Upper lobe of left lung (tissue), 6 donors: ENCODE data around the gene POC1B. TPM values are rescaled to one million over a fixed set of nuclear protein-coding genes. Genes with fewer than 3 reads are reported as not detected.

ENCODE experiments used
- ATAC-seq, 2 donors: fragments of 200-7000 bp; cut with Tn5 transposase; one replicate each; pipeline ENCODE4 v1.9.1; 2022; ENCODE audit warnings: mild to moderate bottlenecking in 2 of 2, moderate library complexity in 2 of 2; ENCODE audit not compliant: low FRiP score in 2 of 2
- DNase-seq, 2 donors: peaks; one replicate each; pipeline ENCODE4 v3.0.0-alpha.2; 2019 to 2020
- H3K27ac ChIP-seq, 4 donors: fragments of 200-600 bp; sonication (generic); one replicate each; pipeline ENCODE4 v1.5.1; 2016 to 2019
- H3K27me3 ChIP-seq, 4 donors: fragments of 200-600 bp; sonication (generic); one replicate each; pipeline ENCODE4 v1.5.1; 2017 to 2019
- H3K36me3 ChIP-seq, 4 donors: fragments of 200-600 bp; sonication (generic); one replicate each; pipeline ENCODE4 v1.5.1; 2016 to 2019
- H3K4me1 ChIP-seq, 4 donors: fragments of 200-600 bp; sonication (generic); one replicate each; pipeline ENCODE4 v1.5.1; 2018 to 2019
- H3K4me3 ChIP-seq, 4 donors: fragments of 200-600 bp; sonication (generic); one replicate each; pipeline ENCODE4 v1.5.1; 2017 to 2019; ENCODE audit warnings: mild to moderate bottlenecking in 2 of 4, moderate library complexity in 1 of 4
- H3K9me3 ChIP-seq, 4 donors: fragments of 200-600 bp; sonication (generic); one replicate each; pipeline ENCODE4 v1.5.1; 2018 to 2019
- CTCF ChIP-seq, 6 experiments: fragments of 450-650 bp in 4 of 6; fragments of 200-600 bp in 2 of 6; sonication (generic) in 2 of 6; IDR thresholded peaks; one replicate each; pipeline ENCODE4 v1.5.1; 2016 to 2019; ENCODE audit warnings: antibody characterized with exemption in 6 of 6
- EP300 ChIP-seq, 4 donors: sonication (generic); formaldehyde crosslinking; IDR thresholded peaks; one replicate each; pipeline ENCODE4 v1.5.1; 2017; ENCODE audit warnings: antibody characterized with exemption in 4 of 4, control low read depth in 2 of 4
- POLR2A ChIP-seq, 4 donors: fragments of 450-650 bp; IDR thresholded peaks; one replicate each; pipeline ENCODE4 v1.5.1; 2016 to 2017; ENCODE audit warnings: antibody characterized with exemption in 4 of 4, mild to moderate bottlenecking in 2 of 4
- POLR2AphosphoS5 ChIP-seq, 2 donors: sonication (generic); formaldehyde crosslinking; IDR thresholded peaks; one replicate each; pipeline ENCODE4 v1.5.1; 2017; ENCODE audit warnings: antibody characterized with exemption in 2 of 2
- WGBS, 2 donors: methylation state at CpG; one replicate each; pipeline ENCODE4 v1.1.5; 2017 to 2018; 5-methylcytosine and 5-hydroxymethylcytosine counted together
- total RNA-seq, 6 donors: library from RNA; depleted of rRNA in 4 of 6; stranded (reverse); fragments of >200 nt in 4 of 6; gene quantifications; one replicate each; pipeline versions ENCODE4 v1.1.0 to v1.2.1, GENCODE V29; 2016 to 2021
- donor health status: DM: no; HTN: no; CAD: no; lungs with moderate emphysema.
- donor health status: DM: no; HTN: yes; CAD: no; lungs with severe emphysema.

Gene POC1B
- total RNA-seq, 6 donors from 2014 or later: 13.9 to 34.4 (median 21.0) TPM

DNA sequence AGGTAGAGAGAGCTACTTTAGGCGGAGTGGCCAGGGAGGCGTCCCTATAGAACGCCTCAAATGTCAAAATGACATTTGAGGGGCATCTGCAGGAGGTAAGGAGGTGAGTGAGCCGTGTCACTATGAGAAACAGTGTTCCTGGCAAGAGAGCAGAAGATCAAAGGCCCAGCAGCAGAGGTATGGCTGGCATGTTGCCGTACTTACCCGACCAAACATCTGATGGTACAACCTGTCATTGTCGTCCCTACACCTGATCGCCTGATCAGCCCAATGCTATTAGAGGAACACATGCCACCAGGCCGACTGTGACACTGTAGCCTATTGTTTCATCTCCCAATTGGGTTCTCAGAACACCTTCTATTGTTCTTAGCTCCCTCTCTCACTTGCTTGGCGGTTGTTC, 33.9 kb upstream of the POC1B start:
- no peak for TF ChIP-seq POLR2A (IDR thresholded peaks at IDR 0.05)
- no peak for TF ChIP-seq POLR2AphosphoS5 (IDR thresholded peaks at IDR 0.05)
- no peak for TF ChIP-seq CTCF (IDR thresholded peaks at IDR 0.05)
- TF ChIP-seq EP300 (IDR thresholded peaks at IDR 0.05): no peak
- Histone ChIP-seq H3K36me3 (no peaks in the 10 kb centered on the region), H3K4me1 (no peaks in the 10 kb centered on the region), H3K4me3 (no peak overlapping the region), H3K27ac (no peak overlapping the region), H3K9me3 (no peaks in the 10 kb centered on the region), H3K27me3 (no peaks in the 10 kb centered on the region)
- DNase-seq (no peak), ATAC-seq (no peak)
- WGBS, 2 donors: 91 to 94% methylated on average over 10 of the region's 10 CpGs

DNA sequence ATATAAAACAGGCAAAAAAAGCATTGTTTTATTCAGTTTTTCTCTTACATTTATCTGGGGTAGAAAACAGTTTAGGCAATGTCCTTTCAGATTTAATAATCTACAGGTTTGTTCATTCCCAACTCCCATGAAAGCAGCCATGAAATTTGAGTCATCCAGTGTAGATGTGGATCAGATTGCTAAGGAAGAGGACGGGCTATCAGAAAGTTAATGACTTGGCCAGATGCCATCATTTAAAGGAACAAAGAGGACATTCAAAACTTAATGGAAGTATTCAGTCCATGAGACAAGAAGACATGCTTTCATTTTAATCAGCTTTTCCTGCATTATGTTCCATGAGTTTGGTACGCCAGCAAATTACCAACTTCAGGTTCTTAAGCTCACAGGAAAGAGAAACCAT, 31.1 kb upstream of the POC1B start:
- no peaks in the 10 kb centered on the region for H3K4me1 ChIP-seq
- ATAC-seq: no peak
- H3K9me3 ChIP-seq: no peaks in the 10 kb centered on the region
- TF ChIP-seq CTCF (IDR thresholded peaks at IDR 0.05) (no peak), POLR2AphosphoS5 (IDR thresholded peaks at IDR 0.05) (no peak), POLR2A (IDR thresholded peaks at IDR 0.05) (no peak), EP300 (IDR thresholded peaks at IDR 0.05) (no peak)
- H3K27me3 ChIP-seq: no peaks in the 10 kb centered on the region
- no peaks in the 10 kb centered on the region for H3K36me3 ChIP-seq
- H3K4me3 ChIP-seq: no peak overlapping the region
- H3K27ac ChIP-seq: no peak overlapping the region
- DNase-seq: no peak
- 63 to 76% methylated on average over 2 of the region's 2 CpGs for WGBS, 2 donors

DNA sequence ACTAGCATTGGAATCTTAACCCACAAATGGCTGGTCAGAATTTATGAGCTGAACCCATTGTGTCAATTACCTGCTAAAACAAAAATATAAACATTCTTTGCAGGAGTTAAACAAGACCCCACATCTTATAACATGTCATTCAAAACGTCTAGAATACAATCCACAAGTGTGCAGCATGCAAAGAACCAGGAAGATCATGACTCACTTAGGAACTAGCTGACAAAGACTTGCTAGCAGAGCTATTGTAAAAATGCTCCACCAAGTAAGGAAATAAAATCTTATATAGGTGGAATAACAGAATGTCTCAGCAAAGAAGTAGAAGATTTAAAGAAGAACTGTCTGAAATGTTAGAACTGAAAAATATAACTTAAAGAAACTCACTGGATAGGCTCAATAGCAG, 26.5 kb upstream of the POC1B start:
- ATAC-seq: no peak
- Histone ChIP-seq H3K27me3 (no peaks in the 10 kb centered on the region), H3K27ac (no peak overlapping the region), H3K9me3 (no peaks in the 10 kb centered on the region), H3K4me1 (no peaks in the 10 kb centered on the region), H3K36me3 (no peaks in the 10 kb centered on the region), H3K4me3 (no peak overlapping the region)
- TF ChIP-seq CTCF (IDR thresholded peaks at IDR 0.05): no peak
- TF ChIP-seq EP300 (IDR thresholded peaks at IDR 0.05): no peak
- TF ChIP-seq POLR2A (IDR thresholded peaks at IDR 0.05): no peak
- TF ChIP-seq POLR2AphosphoS5 (IDR thresholded peaks at IDR 0.05): no peak
- DNase-seq: no peak
- 21 to 44% methylated on average over 1 of the region's 1 CpG for WGBS, 2 donors

GRCh38 chr12:89551747-89552146, 25.9 kb upstream of the POC1B start:
- no peak for TF ChIP-seq EP300 (IDR thresholded peaks at IDR 0.05)
- no peak for TF ChIP-seq POLR2AphosphoS5 (IDR thresholded peaks at IDR 0.05)
- TF ChIP-seq CTCF (IDR thresholded peaks at IDR 0.05): no peak
- TF ChIP-seq POLR2A (IDR thresholded peaks at IDR 0.05): no peak
- DNase-seq (no peak), ATAC-seq (no peak)
- peaks cover 0 to 4% (median 0%) of the 10 kb centered on the region in 4 donors for H3K4me1 ChIP-seq
- WGBS, 2 donors: 93 to 95% methylated on average over 2 of the region's 2 CpGs
- no peak overlapping the region for H3K27ac ChIP-seq
- H3K9me3 ChIP-seq: no peaks in the 10 kb centered on the region
- H3K36me3 ChIP-seq: no peaks in the 10 kb centered on the region
- no peak overlapping the region for H3K4me3 ChIP-seq
- H3K27me3 ChIP-seq: no peaks in the 10 kb centered on the region

GRCh38 chr12:89547101-89547500, 21.3 kb upstream of the POC1B start:
- ATAC-seq: no peak
- DNase-seq: no peak
- Histone ChIP-seq H3K36me3 (no peaks in the 10 kb centered on the region), H3K27me3 (no peaks in the 10 kb centered on the region), H3K9me3 (no peaks in the 10 kb centered on the region), H3K27ac (no peak overlapping the region), H3K4me1 (peaks cover 18 to 33% (median 21%) of the 10 kb centered on the region in 4 donors), H3K4me3 (no peak overlapping the region)
- 73 to 83% methylated on average over 4 of the region's 4 CpGs for WGBS, 2 donors
- TF ChIP-seq CTCF (IDR thresholded peaks at IDR 0.05) (no peak), POLR2A (IDR thresholded peaks at IDR 0.05) (no peak), POLR2AphosphoS5 (IDR thresholded peaks at IDR 0.05) (no peak), EP300 (IDR thresholded peaks at IDR 0.05) (no peak)
